SU-DHL-6 (cell line): ENCODE data around the gene CACNA1C.

Experiments
- H2AFZ ChIP-seq: fragments of 200-600 bp; sonication (generic); 2 replicates; pipeline ENCODE4 v1.6.1; 2014; ENCODE audit warnings: low read depth, mild to moderate bottlenecking, moderate library complexity, mixed read lengths, antibody characterized with exemption, low read length; ENCODE audit not compliant: severe bottlenecking
- H3F3A ChIP-seq: fragments of 200-600 bp; shearing (Covaris generic); 2 replicates; pipeline ENCODE4 v1.6.0; 2016; ENCODE audit warnings: antibody characterized with exemption, mild to moderate bottlenecking; ENCODE audit not compliant: insufficient read depth
- H3K27ac ChIP-seq: fragments of 200-600 bp; sonication (generic); 2 replicates; pipeline ENCODE4 v1.5.1; 2016; ENCODE audit warnings: low read depth, mild to moderate bottlenecking, low read length, moderate library complexity, mixed read lengths
- H3K27me3 ChIP-seq: fragments of 200-600 bp; sonication (generic), shearing (Covaris generic); 2 replicates; pipeline ENCODE4 v1.6.0; 2014; ENCODE audit warnings: mild to moderate bottlenecking, low read length
- H3K36me3 ChIP-seq: fragments of 200-600 bp; sonication (generic); 2 replicates; pipeline ENCODE4 v1.6.1; 2014; ENCODE audit warnings: mild to moderate bottlenecking, low read length, mixed read lengths
- H3K4me2 ChIP-seq: fragments of 300-600, 200-600 bp; shearing (Covaris generic), sonication (generic); 2 replicates; pipeline ENCODE4 v1.6.0; 2014; ENCODE audit warnings: low read length, low read depth, mild to moderate bottlenecking; ENCODE audit not compliant: poor library complexity, severe bottlenecking
- H3K4me3 ChIP-seq: fragments of 200-600 bp; sonication (generic); 2 replicates; pipeline ENCODE4 v1.5.1; 2014; ENCODE audit warnings: antibody characterized with exemption, low read length, mild to moderate bottlenecking, mixed read lengths; ENCODE audit not compliant: insufficient read depth, poor library complexity, severe bottlenecking
- H3K79me2 ChIP-seq: fragments of 200-600 bp; sonication (generic); 2 replicates; pipeline ENCODE4 v1.6.1; 2014; ENCODE audit warnings: mild to moderate bottlenecking, low read length, moderate library complexity; ENCODE audit not compliant: insufficient read depth
- H3K9ac ChIP-seq: fragments of 200-600 bp; sonication (generic); 2 replicates; pipeline ENCODE4 v1.7.0; 2014; ENCODE audit warnings: mild to moderate bottlenecking, low read length
- H3K9me2 ChIP-seq: fragments of 200-600 bp; sonication (generic); replicated peaks from 2 replicates; pipeline ENCODE4 v1.6.1; 2014; ENCODE audit warnings: low read length; ENCODE audit not compliant: insufficient read depth
- H3K9me3 ChIP-seq: fragments of 200-600 bp; sonication (generic); 2 replicates; pipeline ENCODE4 v1.6.1; 2014; ENCODE audit warnings: low read length, mixed read lengths; ENCODE audit not compliant: insufficient read depth
- H4K20me1 ChIP-seq: fragments of 200-600 bp; sonication (generic); 2 replicates; pipeline ENCODE4 v1.6.1; 2014; ENCODE audit warnings: low read depth, mild to moderate bottlenecking, antibody characterized with exemption, low read length, moderate library complexity, mixed read lengths
- CTCF ChIP-seq: fragments of 200-600 bp; sonication (generic); IDR thresholded peaks from one replicate; pipeline ENCODE4 v1.5.1; 2017; ENCODE audit warnings: antibody characterized with exemption, mild to moderate bottlenecking, low read length, moderate library complexity; ENCODE audit not compliant: insufficient read depth, poor library complexity, severe bottlenecking
- EZH2phosphoT487 ChIP-seq: fragments of 200-600 bp; sonication (generic), shearing (Covaris generic); conservative IDR thresholded peaks from 2 replicates; pipeline ENCODE4 v1.6.1; 2018; ENCODE audit warnings: mild to moderate bottlenecking, antibody characterized with exemption, low read length, moderate library complexity, mixed read lengths

The CACNA1C gene

GRCh38 chr12:2664721-2665577 is 612.2 kb downstream of the CACNA1C start:
- Histone ChIP-seq H3K27me3 (no peaks in the 10 kb centered on the region), H3K4me3 (no peak overlapping the region), H3K9me2 (no peaks in the 10 kb centered on the region), H3K9me3 (no peaks in the 10 kb centered on the region), H3F3A (no peaks in the 10 kb centered on the region), H3K4me2 (no peak overlapping the region), H3K27ac (no peak overlapping the region), H2AFZ (no peak overlapping the region), H3K36me3 (no peaks in the 10 kb centered on the region), H3K9ac (no peak overlapping the region), H3K79me2 (no peaks in the 10 kb centered on the region), H4K20me1 (no peaks in the 10 kb centered on the region)
- TF ChIP-seq CTCF (no peak), EZH2phosphoT487 (no peak)

- H3K9ac ChIP-seq, result no peak overlapping the region
- H4K20me1 ChIP-seq, result no peaks in the 10 kb centered on the region
- H2AFZ ChIP-seq, result no peak overlapping the region
- H3K4me2 ChIP-seq, result no peak overlapping the region
- no peak for TF ChIP-seq EZH2phosphoT487
- TF ChIP-seq CTCF, result no peak
- no peak overlapping the region for H3K27ac ChIP-seq
- no peaks in the 10 kb centered on the region for H3K36me3 ChIP-seq
- H3K27me3 ChIP-seq, result no peaks in the 10 kb centered on the region
- H3K9me3 ChIP-seq, result no peaks in the 10 kb centered on the region
- H3K79me2 ChIP-seq, result no peaks in the 10 kb centered on the region
- H3F3A ChIP-seq, result no peaks in the 10 kb centered on the region
- H3K4me3 ChIP-seq, result no peak overlapping the region
- no peaks in the 10 kb centered on the region for H3K9me2 ChIP-seq
Observed at GRCh38 chr12:2666411-2666810, 613.6 kb downstream of the CACNA1C start.

- no peak overlapping the region for H3K4me2 ChIP-seq
- H3K27me3 ChIP-seq, result no peaks in the 10 kb centered on the region
- H3K9ac ChIP-seq, result no peak overlapping the region
- no peaks in the 10 kb centered on the region for H3K79me2 ChIP-seq
- H3K36me3 ChIP-seq, result no peaks in the 10 kb centered on the region
- H3K9me2 ChIP-seq, result no peaks in the 10 kb centered on the region
- no peak overlapping the region for H2AFZ ChIP-seq
- TF ChIP-seq CTCF (no peak), EZH2phosphoT487 (no peak)
- no peaks in the 10 kb centered on the region for H3F3A ChIP-seq
- H3K27ac ChIP-seq, result no peak overlapping the region
- H3K9me3 ChIP-seq, result no peaks in the 10 kb centered on the region
- no peak overlapping the region for H3K4me3 ChIP-seq
- H4K20me1 ChIP-seq, result no peaks in the 10 kb centered on the region
Observed at GRCh38 chr12:2666846-2667245, 614.1 kb downstream of the CACNA1C start.
